NCI-H345 treated with DMSO at 0.1 percent for 48 hours (cell line): ENCODE measurements around the gene COX4I1.
A peak's percentile ranks its signal among the peaks of the same experiment; 100 is the strongest.
"Not testable (repeated sequence)": the region's sequence is repeated elsewhere in the genome, so short reads cannot be mapped to it uniquely, and the experiment has no call there.

ENCODE experiments used
- DNase-seq: peaks from one replicate; lab custom pipeline; 2025; ENCODE audit not compliant: unreplicated experiment; lab: John Stamatoyannopoulos, UW

COX4I1 gene

GRCh38 chr16:85821390-85822135 lies 22.1 kb downstream of the COX4I1 start:
- DNase-seq, result peak; percentile 23

- no peak for DNase-seq
Measured at GRCh38 chr16:85822145-85822544, 22.6 kb downstream of the COX4I1 start.

- no peak for DNase-seq
Measured at GRCh38 chr16:85823328-85823920, 23.9 kb downstream of the COX4I1 start.

- no peak for DNase-seq
Measured at GRCh38 chr16:85824161-85825135, 25.0 kb downstream of the COX4I1 start.

- DNase-seq, result no peak
Measured at GRCh38 chr16:85825326-85825725, 25.8 kb downstream of the COX4I1 start.

GRCh38 chr16:85826686-85827247 lies 27.3 kb downstream of the COX4I1 start:
- DNase-seq, result no peak

- DNase-seq, result no peak
Measured at GRCh38 chr16:85828166-85828565, 28.7 kb downstream of the COX4I1 start.

GRCh38 chr16:85829171-85829719 lies 29.8 kb downstream of the COX4I1 start:
- no peak for DNase-seq

- no peak for DNase-seq
Measured at GRCh38 chr16:85829751-85830445, 30.4 kb downstream of the COX4I1 start.

- DNase-seq, result no peak
Measured at GRCh38 chr16:85830821-85831220, 31.3 kb downstream of the COX4I1 start.

GRCh38 chr16:85832570-85833218 lies 33.2 kb downstream of the COX4I1 start:
- DNase-seq, result no peak

- DNase-seq, result no peak
Measured at GRCh38 chr16:85833219-85833920, 33.9 kb downstream of the COX4I1 start.

GRCh38 chr16:85834741-85835140 lies 35.2 kb downstream of the COX4I1 start:
- no peak for DNase-seq

GRCh38 chr16:85835227-85835751 lies 35.8 kb downstream of the COX4I1 start:
- no peak for DNase-seq

- no peak for DNase-seq
Measured at GRCh38 chr16:85835956-85836705, 36.6 kb downstream of the COX4I1 start.

- no peak for DNase-seq
Measured at GRCh38 chr16:85836706-85837582, 37.4 kb downstream of the COX4I1 start.

GRCh38 chr16:85837654-85838053 lies 38.2 kb downstream of the COX4I1 start:
- DNase-seq, result not testable (repeated sequence)
